Stomach smooth muscle (tissue), 2 donors: ENCODE measurements around the gene TMEM94.
A peak's percentile ranks its signal among the peaks of the same experiment; 100 is the strongest.
"Not testable (repeated sequence)": the region's sequence is repeated elsewhere in the genome, so short reads cannot be mapped to it uniquely, and the experiment has no call there.

Experiments used
- H3K27ac ChIP-seq: one replicate; pipeline ENCODE4 v1.7.0; 2013; ENCODE audit warnings: mild to moderate bottlenecking, low read length, inconsistent platforms
- H3K27me3 ChIP-seq, 2 donors: one replicate each; pipeline ENCODE4 v1.7.0; 2013; ENCODE audit warnings: low read length in 2 of 2; ENCODE audit not compliant: insufficient read depth in 2 of 2, control insufficient read depth in 1 of 2
- H3K36me3 ChIP-seq, 2 donors: one replicate each; pipeline ENCODE4 v1.7.0; 2013; ENCODE audit warnings: low read length in 2 of 2; ENCODE audit not compliant: control insufficient read depth in 2 of 2, insufficient read depth in 2 of 2
- H3K4me1 ChIP-seq: one replicate; pipeline ENCODE4 v1.7.0; 2013; ENCODE audit warnings: low read length; ENCODE audit not compliant: control insufficient read depth, insufficient read depth
- H3K4me3 ChIP-seq, 2 donors: one replicate each; pipeline ENCODE4 v1.7.0; 2013; ENCODE audit warnings: low read length in 2 of 2
- H3K9ac ChIP-seq, 2 donors: one replicate each; pipeline ENCODE4 v1.7.0; 2013; ENCODE audit warnings: low read length in 2 of 2, mild to moderate bottlenecking in 1 of 2
- H3K9me3 ChIP-seq, 2 donors: one replicate each; pipeline ENCODE4 v1.7.0; 2013; ENCODE audit warnings: low read length in 2 of 2; ENCODE audit not compliant: control insufficient read depth in 2 of 2
- donor health status: healthy.
- donor health status: Pancreatic carcinoma.

TMEM94 gene

GRCh38 chr17:75445896-75446295, 10.5 kb upstream of the TMEM94 start:
- not testable (repeated sequence) for H3K27ac ChIP-seq, H3K27me3 ChIP-seq, H3K9ac ChIP-seq, H3K36me3 ChIP-seq, H3K4me1 ChIP-seq, H3K4me3 ChIP-seq, H3K9me3 ChIP-seq

DNA sequence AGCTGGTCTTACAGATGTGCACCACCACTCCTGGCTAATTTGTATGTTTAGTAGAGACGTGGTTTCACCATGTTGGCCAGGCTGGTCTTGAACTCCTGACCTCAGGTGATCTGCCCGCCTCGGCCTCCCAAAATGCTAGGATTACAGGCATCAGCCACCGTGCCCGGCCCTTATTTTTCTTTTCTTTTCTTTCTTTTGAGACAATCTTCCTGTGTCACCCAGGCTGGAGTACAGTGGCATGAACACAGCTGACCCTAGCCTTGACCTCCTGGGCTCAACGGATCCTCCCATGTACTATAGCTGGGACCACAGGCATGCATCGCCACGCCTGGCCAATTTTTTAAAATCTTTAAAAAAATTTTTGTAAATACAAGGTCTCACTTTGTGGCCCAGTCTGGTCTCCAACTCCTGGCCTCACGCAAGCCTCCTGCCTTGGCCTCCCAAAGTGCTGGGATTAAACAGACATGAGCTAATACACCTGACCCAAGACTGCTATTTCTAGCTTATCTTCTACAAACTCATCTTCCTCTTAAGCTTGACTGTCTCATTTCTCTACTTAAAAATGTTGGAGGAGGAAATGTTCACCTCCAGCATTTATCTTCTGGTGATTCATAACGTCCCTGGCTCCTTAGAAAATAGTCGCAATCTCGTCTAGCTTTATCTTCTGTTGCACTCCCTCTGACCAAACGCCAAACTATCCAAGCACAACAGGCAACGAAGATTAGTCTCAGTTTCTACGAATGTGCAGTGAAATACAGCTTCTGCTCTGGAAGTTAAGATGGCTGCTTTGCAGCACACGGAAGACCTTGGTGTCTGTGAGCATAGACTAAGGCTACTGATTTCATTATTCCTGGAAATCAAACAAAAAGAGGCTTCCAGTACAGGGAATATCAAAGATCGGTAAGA, 8.2 kb upstream of the TMEM94 start:
- Histone ChIP-seq H3K36me3 (no peaks in the 10 kb centered on the region), H3K9ac (no peak overlapping the region), H3K4me1 (peaks cover 7% of the 10 kb centered on the region), H3K4me3 (no peak overlapping the region), H3K27ac (no peak overlapping the region), H3K27me3 (no peaks in the 10 kb centered on the region), H3K9me3 (no peaks in the 10 kb centered on the region)

DNA sequence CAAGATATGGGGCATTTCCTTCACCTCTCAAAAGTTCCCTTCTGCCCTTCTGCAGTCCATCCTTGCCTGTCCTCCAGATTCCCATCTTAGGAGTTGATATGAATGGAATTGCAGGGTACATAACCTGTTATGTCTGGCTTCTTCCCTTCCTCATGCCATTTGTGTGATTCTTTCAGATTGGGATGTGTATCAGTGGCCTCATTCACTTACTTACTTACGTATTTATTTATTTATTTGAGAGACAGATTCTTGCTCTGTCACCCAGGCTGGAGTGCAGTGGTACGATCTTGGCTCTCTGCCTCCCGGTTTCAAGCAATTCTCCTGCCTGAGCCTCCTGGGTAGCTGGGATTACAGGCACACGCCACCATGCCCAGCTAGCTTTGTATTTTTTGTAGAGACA, 6.2 kb upstream of the TMEM94 start:
- H3K4me3 ChIP-seq, result no peak overlapping the region
- no peaks in the 10 kb centered on the region for H3K9me3 ChIP-seq
- H3K9ac ChIP-seq, result no peak overlapping the region
- no peaks in the 10 kb centered on the region for H3K27me3 ChIP-seq
- H3K36me3 ChIP-seq, result no peaks in the 10 kb centered on the region
- peaks cover under 1% of the 10 kb centered on the region for H3K4me1 ChIP-seq
- H3K27ac ChIP-seq, result no peak overlapping the region

DNA sequence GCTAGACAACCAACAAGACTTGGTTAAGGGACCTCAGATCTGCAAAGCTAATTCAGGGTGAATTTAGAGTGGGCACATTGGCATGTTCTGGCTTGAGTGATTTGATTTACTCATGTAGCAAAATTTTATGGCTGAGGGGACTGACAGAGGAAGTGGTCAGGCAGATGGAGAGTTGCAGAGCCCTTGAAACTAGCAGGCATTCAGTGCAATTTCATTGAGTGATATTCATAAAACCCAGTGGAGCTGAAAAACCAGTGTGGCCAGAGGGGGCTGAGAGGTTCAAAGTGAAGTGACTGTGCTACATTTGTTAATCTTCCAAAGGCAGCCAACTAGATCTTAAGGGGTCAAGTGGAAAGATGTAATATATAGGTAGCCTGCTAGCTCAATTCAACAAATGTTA, 2.2 kb upstream of the TMEM94 start:
- H3K4me3 ChIP-seq, result no peak overlapping the region
- no peak overlapping the region for H3K27ac ChIP-seq
- H3K36me3 ChIP-seq, result no peaks in the 10 kb centered on the region
- peaks cover 22% of the 10 kb centered on the region for H3K4me1 ChIP-seq
- H3K9me3 ChIP-seq, result no peaks in the 10 kb centered on the region
- H3K27me3 ChIP-seq, result no peaks in the 10 kb centered on the region
- no peak overlapping the region for H3K9ac ChIP-seq

DNA sequence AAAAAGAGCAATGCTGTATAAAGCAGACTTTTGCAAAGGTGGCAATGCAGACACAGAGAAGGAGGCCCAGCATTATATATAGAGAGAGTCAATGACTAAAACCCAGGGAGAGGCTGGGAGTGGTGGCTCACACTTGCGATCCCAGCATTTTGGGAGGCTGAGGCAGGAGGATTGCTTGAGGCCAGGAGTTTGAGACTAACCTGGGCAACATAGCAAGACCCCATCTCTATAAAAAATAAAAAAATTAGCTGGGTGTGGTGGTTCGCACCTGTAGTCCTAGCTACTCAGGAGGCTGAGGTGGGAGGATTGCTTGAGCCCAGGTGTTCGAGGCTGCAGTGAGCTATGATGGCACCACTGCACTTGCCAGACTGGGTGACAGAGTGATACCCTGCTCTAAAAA, 1.8 kb upstream of the TMEM94 start:
- H3K27ac ChIP-seq, result not testable (repeated sequence)
- H3K4me1 ChIP-seq, result peaks cover 27% of the 10 kb centered on the region

DNA sequence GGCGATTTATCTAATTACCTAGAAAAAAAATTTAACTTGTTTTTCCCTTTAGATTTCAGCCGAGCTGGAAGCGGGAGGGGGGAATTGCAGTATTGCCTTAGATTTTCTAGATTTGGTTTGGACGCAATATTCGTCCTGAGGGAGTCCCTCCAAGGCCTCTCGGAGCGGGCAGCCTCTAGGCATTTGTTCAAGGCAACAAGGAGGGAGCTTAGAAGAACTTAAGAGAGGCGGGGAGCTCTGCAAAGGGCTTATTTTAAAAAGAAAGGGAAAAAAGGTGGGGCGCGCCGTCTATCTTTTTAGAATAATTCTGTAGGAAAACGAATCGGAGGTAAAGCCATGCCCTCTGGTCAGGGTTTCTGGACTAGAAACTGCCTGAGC, 407 bp upstream of the TMEM94 start:
- H3K4me1 ChIP-seq, result peaks cover 30% of the 10 kb centered on the region

More for the DNA sequence above, 1.8 kb upstream of the TMEM94 start:
- not testable (repeated sequence) for H3K9ac ChIP-seq, H3K27me3 ChIP-seq, H3K36me3 ChIP-seq, H3K9me3 ChIP-seq, H3K4me3 ChIP-seq

DNA sequence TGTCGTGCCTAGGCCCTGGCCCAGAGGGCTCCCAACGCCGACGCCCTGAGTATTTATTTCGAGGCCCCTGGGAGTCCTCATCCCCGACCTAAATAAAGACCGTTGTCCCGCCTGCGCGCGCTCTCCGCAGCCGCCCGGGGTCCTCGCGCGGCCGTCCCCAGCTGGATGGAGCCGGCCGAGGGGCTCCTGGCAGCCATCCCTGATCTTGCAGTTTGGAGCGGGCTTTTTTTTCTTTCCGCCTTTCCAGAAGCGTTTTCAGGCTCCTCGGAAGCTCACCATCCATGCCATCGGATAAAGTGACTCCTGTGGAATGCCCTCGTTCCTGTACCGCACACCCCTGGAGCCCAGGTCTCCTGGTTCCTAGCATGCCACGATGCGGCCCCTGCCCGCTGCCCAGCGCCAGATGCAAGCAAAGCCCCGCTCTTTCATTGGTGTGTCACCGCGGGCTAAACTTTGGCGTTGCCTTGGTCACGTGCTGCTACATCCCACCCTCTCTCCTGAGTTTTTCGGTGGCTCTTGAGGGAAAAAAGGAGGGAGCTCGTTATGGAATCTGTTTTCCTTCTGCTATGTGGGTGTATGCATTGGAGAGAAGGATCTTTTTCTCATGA, 716 bp downstream of the TMEM94 start:
- Histone ChIP-seq H3K27me3 (no peaks in the 10 kb centered on the region), H3K9me3 (no peaks in the 10 kb centered on the region), H3K27ac (peak overlapping the region; percentile 88)

More for the DNA sequence above, 407 bp upstream of the TMEM94 start:
- Histone ChIP-seq H3K4me3 (peak overlapping the region; percentile 38 to 93), H3K9me3 (no peaks in the 10 kb centered on the region), H3K9ac (peak overlapping the region; percentile 80 to 98), H3K27ac (peak overlapping the region; percentile 88), H3K36me3 (no peaks in the 10 kb centered on the region), H3K27me3 (no peaks in the 10 kb centered on the region)

GRCh38 chr17:75459246-75459589, 2.8 kb downstream of the TMEM94 start:
- H3K4me1 ChIP-seq, result peaks cover 30% of the 10 kb centered on the region
- H3K36me3 ChIP-seq, result no peaks in the 10 kb centered on the region
- H3K4me3 ChIP-seq, result no peak overlapping the region
- H3K9me3 ChIP-seq, result no peaks in the 10 kb centered on the region
- no peak overlapping the region for H3K9ac ChIP-seq
- H3K27me3 ChIP-seq, result no peaks in the 10 kb centered on the region
- H3K27ac ChIP-seq, result no peak overlapping the region

More for the DNA sequence above, 716 bp downstream of the TMEM94 start:
- peak overlapping the region; percentile 95 to 98 for H3K9ac ChIP-seq
- no peaks in the 10 kb centered on the region for H3K36me3 ChIP-seq
- peak overlapping the region; percentile 93 to 98 for H3K4me3 ChIP-seq
- peaks cover 30% of the 10 kb centered on the region for H3K4me1 ChIP-seq

DNA sequence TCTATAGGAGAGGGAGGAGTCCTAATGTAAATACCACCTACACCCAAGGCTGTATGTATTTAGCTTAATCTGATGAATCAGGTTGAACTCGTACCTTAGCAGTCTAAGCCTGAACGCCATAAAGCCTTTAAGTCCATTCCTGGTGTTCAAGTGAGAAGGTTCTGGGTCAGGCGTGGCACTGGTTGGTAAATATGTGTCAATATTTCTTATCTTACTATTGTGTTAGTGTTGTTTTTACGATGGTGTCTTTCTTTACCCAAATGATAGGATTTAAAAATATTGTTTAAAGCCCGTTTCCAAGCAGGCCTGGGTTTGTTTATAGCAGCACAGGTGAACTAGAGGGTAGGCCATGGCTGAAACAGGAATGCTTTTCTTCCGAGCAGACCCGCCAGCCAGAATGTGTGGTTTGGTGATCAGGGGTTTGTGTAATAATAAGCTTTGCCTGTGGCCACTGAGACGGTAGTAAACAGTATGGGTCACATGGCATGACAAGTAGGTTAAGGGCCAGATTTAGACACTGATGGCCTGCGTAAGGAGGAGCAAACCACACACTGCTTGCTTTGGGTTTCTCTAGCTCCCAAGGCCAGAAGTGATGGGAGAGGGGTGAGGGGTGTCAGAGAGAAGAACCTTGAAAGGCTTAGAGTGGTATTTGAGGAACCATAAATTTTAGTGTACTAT, 3.3 kb downstream of the TMEM94 start:
- no peaks in the 10 kb centered on the region for H3K36me3 ChIP-seq
- H3K4me3 ChIP-seq, result peak overlapping the region in 1 of 2 donors; percentile 8
- H3K4me1 ChIP-seq, result peaks cover 30% of the 10 kb centered on the region
- no peaks in the 10 kb centered on the region for H3K27me3 ChIP-seq
- no peak overlapping the region for H3K9ac ChIP-seq
- no peaks in the 10 kb centered on the region for H3K9me3 ChIP-seq
- H3K27ac ChIP-seq, result no peak overlapping the region

DNA sequence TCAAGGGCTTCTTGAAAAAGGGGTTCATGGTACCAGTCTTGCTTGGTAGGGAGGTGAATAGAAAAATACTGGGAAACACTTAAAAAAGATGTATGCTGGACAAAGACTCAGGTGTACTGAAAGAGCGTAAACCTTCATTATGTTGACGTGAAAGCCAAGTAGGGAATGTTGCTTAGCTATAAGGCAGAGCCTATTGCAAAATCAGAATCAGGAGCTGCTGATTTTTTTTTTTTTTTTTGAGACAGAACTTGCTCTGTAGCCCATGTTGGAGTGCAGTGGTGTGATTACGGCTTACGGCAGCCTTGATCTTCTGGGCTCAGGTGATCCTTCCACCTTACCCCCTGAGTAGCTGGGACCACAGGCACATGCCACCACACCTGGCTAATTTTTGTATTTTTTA, 3.9 kb downstream of the TMEM94 start:
- H3K27ac ChIP-seq, result no peak overlapping the region
- H3K9me3 ChIP-seq, result no peaks in the 10 kb centered on the region
- H3K9ac ChIP-seq, result no peak overlapping the region
- H3K4me3 ChIP-seq, result no peak overlapping the region
- no peaks in the 10 kb centered on the region for H3K27me3 ChIP-seq
- no peaks in the 10 kb centered on the region for H3K36me3 ChIP-seq
- peaks cover 29% of the 10 kb centered on the region for H3K4me1 ChIP-seq
